HepG2 (cell line): ENCODE data around the gene ACP2. TPM values are rescaled to one million over a fixed set of nuclear protein-coding genes. Genes with fewer than 3 reads are reported as not detected.

Source experiments
- AKNA ChIP-seq: sonication (generic); formaldehyde crosslinking; IDR thresholded peaks from 2 replicates; pipeline ENCODE4 v1.4.0; 2020; ENCODE audit warnings: missing genetic modification reagents, borderline replicate concordance
- GTF2F1 ChIP-seq: fragments of 150-350 bp; IDR thresholded peaks from 2 replicates; pipeline ENCODE4 v1.6.1; 2014; ENCODE audit warnings: low read length
- HOXA3 ChIP-seq: sonication (generic); formaldehyde crosslinking; IDR thresholded peaks from 2 replicates; pipeline ENCODE4 v1.5.0; 2020; ENCODE audit warnings: missing genetic modification reagents
- KDM1A ChIP-seq: IDR thresholded peaks from 2 replicates; pipeline ENCODE4 v1.6.1; 2016; ENCODE audit warnings: missing compliant biosample characterization
- MYPOP ChIP-seq: sonication (generic); formaldehyde crosslinking; IDR thresholded peaks from 2 replicates; pipeline ENCODE4 v1.8.1; 2023; ENCODE audit warnings: mild to moderate bottlenecking, moderate library complexity, missing genetic modification reagents
- RBFOX2 ChIP-seq: fragments of 200-400 bp; formaldehyde crosslinking; IDR thresholded peaks from 2 replicates; pipeline ENCODE4 v1.6.1; 2017; ENCODE audit warnings: low read depth, mild to moderate bottlenecking, low read length
- SNAPC4 ChIP-seq: sonication (generic); formaldehyde crosslinking; IDR thresholded peaks from 2 replicates; pipeline ENCODE4 v1.4.0; 2020; ENCODE audit warnings: mild to moderate bottlenecking, missing genetic modification reagents
- SRSF9 ChIP-seq: fragments of 200-400 bp; formaldehyde crosslinking; IDR thresholded peaks from 2 replicates; pipeline ENCODE4 v1.6.1; 2018; ENCODE audit warnings: borderline replicate concordance, mild to moderate bottlenecking, low read depth, low read length; ENCODE audit not compliant: insufficient read depth, poor library complexity, severe bottlenecking
- YEATS4 ChIP-seq: sonication (generic); formaldehyde crosslinking; IDR thresholded peaks from 2 replicates; pipeline ENCODE4 v1.4.0; 2020; ENCODE audit warnings: missing genetic modification reagents, borderline replicate concordance
- ZBTB42 ChIP-seq: sonication (generic); formaldehyde crosslinking; IDR thresholded peaks from 2 replicates; pipeline ENCODE4 v1.5.0; 2020; ENCODE audit warnings: mild to moderate bottlenecking, missing genetic modification reagents
- ZFAT ChIP-seq: sonication (generic); formaldehyde crosslinking; conservative IDR thresholded peaks from 2 replicates; pipeline ENCODE4 v1.8.1; 2023; ENCODE audit warnings: missing genetic modification reagents, inconsistent platforms
- ZMAT5 ChIP-seq: sonication (generic); formaldehyde crosslinking; IDR thresholded peaks from 2 replicates; pipeline ENCODE4 v1.5.0; 2020; ENCODE audit warnings: mild to moderate bottlenecking, low read depth, missing genetic modification reagents, borderline replicate concordance
- ZNF251 ChIP-seq: sonication (generic); formaldehyde crosslinking; IDR thresholded peaks from 2 replicates; pipeline ENCODE4 v1.9.0; 2021; ENCODE audit warnings: mild to moderate bottlenecking, missing genetic modification reagents
- ZNF451 ChIP-seq: sonication (generic); formaldehyde crosslinking; IDR thresholded peaks from 2 replicates; pipeline ENCODE4 v1.5.0; 2020; ENCODE audit warnings: mild to moderate bottlenecking, missing genetic modification reagents
- ZNF597 ChIP-seq: sonication (generic); formaldehyde crosslinking; IDR thresholded peaks from 2 replicates; pipeline ENCODE4 v1.5.0; 2020; ENCODE audit warnings: missing genetic modification reagents
- ZNF75D ChIP-seq: sonication (generic); formaldehyde crosslinking; IDR thresholded peaks from 2 replicates; pipeline ENCODE4 v1.8.1; 2023; ENCODE audit warnings: missing genetic modification reagents, mild to moderate bottlenecking, borderline replicate concordance
- polyA plus RNA-seq, 8 experiments: library from polyadenylated mRNA; depleted of rRNA in 3 of 8; stranded (reverse) in 7 of 8; unstranded in 1 of 8; fragments of >200 nt; fragmentation: Illumina TruSeq in 4 of 8; extraction: Trizol in 4 of 8; gene quantifications; 2 replicates each; pipeline versions ENCODE4 v1.2.1 to v1.2.3, GENCODE V29; 2011 to 2016; ENCODE audit warnings: low read depth in 4 of 8, missing spikeins in 1 of 8, mixed read lengths in 1 of 8; ENCODE audit not compliant: insufficient read depth in 1 of 8
- total RNA-seq, 5 experiments: library from RNA; depleted of rRNA; stranded (reverse); fragments of >200 nt; fragmentation: Illumina TruSeq; extraction: Trizol; gene quantifications; 2 replicates each; pipeline ENCODE4 v1.2.3, GENCODE V29; 2016; ENCODE audit warnings: low read depth in 1 of 5

Gene ACP2
- total and polyA plus RNA-seq, 2 of the 13 experiments (the other 11 are each of a cell fraction or from before 2014, with no cell fraction given): 17.7 to 20.2 TPM

- TF ChIP-seq ZNF75D (CRISPR knock-in tag) (no peak), ZNF451 (CRISPR knock-in tag) (no peak), ZNF597 (no peak), SNAPC4 (CRISPR knock-in tag) (peak; percentile 95), ZMAT5 (CRISPR knock-in tag) (no peak), KDM1A (CRISPR knock-in tag) (no peak), ZNF251 (CRISPR knock-in tag) (no peak), AKNA (CRISPR knock-in tag) (no peak), ZBTB42 (CRISPR knock-in tag) (no peak), RBFOX2 (no peak), HOXA3 (CRISPR knock-in tag) (no peak; the same call in 1 of the 2 replicates), GTF2F1 (no peak), ZFAT (CRISPR knock-in tag) (no peak), SRSF9 (no peak), MYPOP (CRISPR knock-in tag) (peak; percentile 44; the same call in 1 of the 2 replicates), YEATS4 (CRISPR knock-in tag) (peak; percentile 18)
Measured at GRCh38 chr11:47269002-47269828, 20.6 kb upstream of the ACP2 start (continued).
